SK-N-SH (cell line): Measurements from ENCODE around the gene TMEM150C.

Experiments
- CHD2 ChIP-seq: fragments of 150-350 bp; IDR thresholded peaks from 2 replicates; pipeline ENCODE4 v1.6.1; 2018; ENCODE audit warnings: low read length; ENCODE audit not compliant: partially characterized antibody
- ELF1 ChIP-seq: IDR thresholded peaks from 2 replicates; pipeline ENCODE4 v1.4.0; 2012
- GABPA ChIP-seq: IDR thresholded peaks from 2 replicates; pipeline ENCODE4 v1.4.0; 2012; ENCODE audit warnings: low read depth, mild to moderate bottlenecking
- POLR2AphosphoS5 ChIP-seq: IDR thresholded peaks from 2 replicates; pipeline ENCODE4 v1.6.1; 2012; ENCODE audit warnings: low read depth, low read length
- RAD21 ChIP-seq: IDR thresholded peaks from 2 replicates; pipeline ENCODE4 v1.6.1; 2012; ENCODE audit warnings: mild to moderate bottlenecking, low read length
- TAF1 ChIP-seq: IDR thresholded peaks from 2 replicates; pipeline ENCODE4 v1.6.1; 2012; ENCODE audit warnings: low read depth, mild to moderate bottlenecking, low read length, moderate library complexity, borderline replicate concordance
- YY1 ChIP-seq: IDR thresholded peaks from 2 replicates; pipeline ENCODE4 v1.4.0; 2012; ENCODE audit warnings: low read depth, mild to moderate bottlenecking
- TF ChIP-seq, protein P1 (sequence below): fragments of 200-600 bp; sonication (generic); IDR thresholded peaks from 2 replicates; pipeline ENCODE4 v1.6.1; 2017; ENCODE audit warnings: antibody characterized with exemption, mild to moderate bottlenecking, moderate library complexity
- TF ChIP-seq, protein P2 (sequence below): fragments of 150-350 bp; IDR thresholded peaks from 2 replicates; pipeline ENCODE4 v1.6.1; 2017; ENCODE audit warnings: antibody characterized with exemption, low read length, low read depth, borderline replicate concordance

DNA sequence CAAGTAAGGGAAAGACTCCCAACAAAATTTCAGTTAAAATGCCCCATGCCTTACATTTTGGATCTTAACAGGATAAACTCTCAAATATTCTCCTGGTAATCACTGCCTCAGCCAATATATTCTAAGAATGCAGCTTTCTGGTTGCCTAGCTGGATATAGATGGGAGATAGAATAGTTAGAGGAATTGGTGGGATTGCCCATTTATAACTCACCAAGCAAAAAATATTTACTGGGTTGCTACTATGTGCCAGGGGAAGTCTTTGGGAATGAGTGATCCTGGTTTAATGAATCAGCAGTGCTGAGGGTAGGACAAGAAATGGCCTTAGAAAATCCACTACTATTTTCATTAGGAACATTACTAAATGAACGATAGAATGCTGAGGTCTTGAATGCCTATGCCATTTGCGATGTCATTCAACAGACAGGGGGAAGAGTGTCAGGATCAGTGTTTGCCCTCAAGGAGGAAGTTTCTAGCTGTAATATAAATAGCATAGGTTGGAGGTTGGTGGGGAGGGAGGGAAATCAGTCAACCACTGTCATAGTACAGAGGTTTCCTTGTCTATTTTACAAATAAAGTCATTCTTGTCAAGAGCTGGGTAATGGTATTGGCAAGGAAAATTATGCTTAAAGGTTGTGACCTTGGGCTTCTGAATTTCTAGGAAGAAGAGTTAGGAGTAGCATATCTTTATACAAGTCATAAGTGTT is 67.9 kb downstream of the TMEM150C start:
- TF ChIP-seq, protein P1, sequence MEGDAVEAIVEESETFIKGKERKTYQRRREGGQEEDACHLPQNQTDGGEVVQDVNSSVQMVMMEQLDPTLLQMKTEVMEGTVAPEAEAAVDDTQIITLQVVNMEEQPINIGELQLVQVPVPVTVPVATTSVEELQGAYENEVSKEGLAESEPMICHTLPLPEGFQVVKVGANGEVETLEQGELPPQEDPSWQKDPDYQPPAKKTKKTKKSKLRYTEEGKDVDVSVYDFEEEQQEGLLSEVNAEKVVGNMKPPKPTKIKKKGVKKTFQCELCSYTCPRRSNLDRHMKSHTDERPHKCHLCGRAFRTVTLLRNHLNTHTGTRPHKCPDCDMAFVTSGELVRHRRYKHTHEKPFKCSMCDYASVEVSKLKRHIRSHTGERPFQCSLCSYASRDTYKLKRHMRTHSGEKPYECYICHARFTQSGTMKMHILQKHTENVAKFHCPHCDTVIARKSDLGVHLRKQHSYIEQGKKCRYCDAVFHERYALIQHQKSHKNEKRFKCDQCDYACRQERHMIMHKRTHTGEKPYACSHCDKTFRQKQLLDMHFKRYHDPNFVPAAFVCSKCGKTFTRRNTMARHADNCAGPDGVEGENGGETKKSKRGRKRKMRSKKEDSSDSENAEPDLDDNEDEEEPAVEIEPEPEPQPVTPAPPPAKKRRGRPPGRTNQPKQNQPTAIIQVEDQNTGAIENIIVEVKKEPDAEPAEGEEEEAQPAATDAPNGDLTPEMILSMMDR = no peak
- TF ChIP-seq YY1 = no peak
- TF ChIP-seq, protein P2, sequence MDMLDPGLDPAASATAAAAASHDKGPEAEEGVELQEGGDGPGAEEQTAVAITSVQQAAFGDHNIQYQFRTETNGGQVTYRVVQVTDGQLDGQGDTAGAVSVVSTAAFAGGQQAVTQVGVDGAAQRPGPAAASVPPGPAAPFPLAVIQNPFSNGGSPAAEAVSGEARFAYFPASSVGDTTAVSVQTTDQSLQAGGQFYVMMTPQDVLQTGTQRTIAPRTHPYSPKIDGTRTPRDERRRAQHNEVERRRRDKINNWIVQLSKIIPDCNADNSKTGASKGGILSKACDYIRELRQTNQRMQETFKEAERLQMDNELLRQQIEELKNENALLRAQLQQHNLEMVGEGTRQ = no peak
- no peak for TF ChIP-seq GABPA
- TF ChIP-seq TAF1 = no peak
- no peak for TF ChIP-seq CHD2
- no peak for TF ChIP-seq POLR2AphosphoS5
- no peak for TF ChIP-seq RAD21
- no peak for TF ChIP-seq ELF1
